GM20000 (cell line): ENCODE results near the gene FXN.

Experiments
- DNase-seq: peaks from one replicate; pipeline ENCODE4 v3.0.0; 2012; ENCODE audit warnings: low spot score
- CTCF ChIP-seq: IDR thresholded peaks from 2 replicates; pipeline ENCODE4 v1.5.1; 2012; ENCODE audit warnings: mild to moderate bottlenecking, control low read depth; ENCODE audit errors: extremely low read depth, missing control alignments

Gene FXN

GRCh38 chr9:69070201-69070600, 34.6 kb downstream of the FXN start:
- TF ChIP-seq CTCF: no peak
- DNase-seq: no peak

GRCh38 chr9:69071059-69071458, 35.5 kb downstream of the FXN start:
- DNase-seq: no peak
- no peak for TF ChIP-seq CTCF

GRCh38 chr9:69073103-69073502, 37.6 kb downstream of the FXN start:
- no peak for TF ChIP-seq CTCF

GRCh38 chr9:69074801-69075200, 39.2 kb downstream of the FXN start:
- no peak for DNase-seq
- no peak for TF ChIP-seq CTCF

More at GRCh38 chr9:69073103-69073502, 37.6 kb downstream of the FXN start:
- DNase-seq: no peak

- TF ChIP-seq CTCF: no peak
- DNase-seq: no peak
Measured at GRCh38 chr9:69076550-69076949, 41.0 kb downstream of the FXN start.

GRCh38 chr9:69078069-69078468, 42.5 kb downstream of the FXN start:
- TF ChIP-seq CTCF: no peak

GRCh38 chr9:69078581-69078980, 43.0 kb downstream of the FXN start:
- TF ChIP-seq CTCF: no peak
- DNase-seq: no peak

More at GRCh38 chr9:69078069-69078468, 42.5 kb downstream of the FXN start:
- DNase-seq: no peak
